ENCODE data around the gene CLDN1.

The CLDN1 gene

GRCh38 chr3:190346541-190346940, 24.3 kb upstream of the CLDN1 start:
- TF ChIP-seq, protein P1, sequence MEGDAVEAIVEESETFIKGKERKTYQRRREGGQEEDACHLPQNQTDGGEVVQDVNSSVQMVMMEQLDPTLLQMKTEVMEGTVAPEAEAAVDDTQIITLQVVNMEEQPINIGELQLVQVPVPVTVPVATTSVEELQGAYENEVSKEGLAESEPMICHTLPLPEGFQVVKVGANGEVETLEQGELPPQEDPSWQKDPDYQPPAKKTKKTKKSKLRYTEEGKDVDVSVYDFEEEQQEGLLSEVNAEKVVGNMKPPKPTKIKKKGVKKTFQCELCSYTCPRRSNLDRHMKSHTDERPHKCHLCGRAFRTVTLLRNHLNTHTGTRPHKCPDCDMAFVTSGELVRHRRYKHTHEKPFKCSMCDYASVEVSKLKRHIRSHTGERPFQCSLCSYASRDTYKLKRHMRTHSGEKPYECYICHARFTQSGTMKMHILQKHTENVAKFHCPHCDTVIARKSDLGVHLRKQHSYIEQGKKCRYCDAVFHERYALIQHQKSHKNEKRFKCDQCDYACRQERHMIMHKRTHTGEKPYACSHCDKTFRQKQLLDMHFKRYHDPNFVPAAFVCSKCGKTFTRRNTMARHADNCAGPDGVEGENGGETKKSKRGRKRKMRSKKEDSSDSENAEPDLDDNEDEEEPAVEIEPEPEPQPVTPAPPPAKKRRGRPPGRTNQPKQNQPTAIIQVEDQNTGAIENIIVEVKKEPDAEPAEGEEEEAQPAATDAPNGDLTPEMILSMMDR (IDR thresholded peaks at IDR 0.05; ENCODE audit: extremely low read depth, insufficient read depth, missing control alignments) = no peak
- in situ Hi-C loops (cut with MboI; ENCODE audit: low pct_unique_long_range_greater_than_20kb, low sequenced_read_pairs, unreplicated experiment) = no loop called here

GRCh38 chr3:190345878-190346277, 23.6 kb upstream of the CLDN1 start:
- TF ChIP-seq, protein P1 (IDR thresholded peaks at IDR 0.05; ENCODE audit: extremely low read depth, insufficient read depth, missing control alignments) = no peak
- no peak for DNase-seq (ENCODE audit: low spot score)
- in situ Hi-C loops (cut with MboI; ENCODE audit: low pct_unique_long_range_greater_than_20kb, low sequenced_read_pairs, unreplicated experiment) = no loop called here

More at GRCh38 chr3:190346541-190346940, 24.3 kb upstream of the CLDN1 start:
- DNase-seq (ENCODE audit: low spot score) = no peak

GRCh38 chr3:190345027-190345821, 23.0 kb upstream of the CLDN1 start:
- in situ Hi-C loops (cut with MboI; ENCODE audit: low pct_unique_long_range_greater_than_20kb, low sequenced_read_pairs, unreplicated experiment) = no loop called here
- TF ChIP-seq, protein P1 (IDR thresholded peaks at IDR 0.05; ENCODE audit: extremely low read depth, insufficient read depth, missing control alignments) = no peak
- no peak for DNase-seq (ENCODE audit: low spot score)

DNA sequence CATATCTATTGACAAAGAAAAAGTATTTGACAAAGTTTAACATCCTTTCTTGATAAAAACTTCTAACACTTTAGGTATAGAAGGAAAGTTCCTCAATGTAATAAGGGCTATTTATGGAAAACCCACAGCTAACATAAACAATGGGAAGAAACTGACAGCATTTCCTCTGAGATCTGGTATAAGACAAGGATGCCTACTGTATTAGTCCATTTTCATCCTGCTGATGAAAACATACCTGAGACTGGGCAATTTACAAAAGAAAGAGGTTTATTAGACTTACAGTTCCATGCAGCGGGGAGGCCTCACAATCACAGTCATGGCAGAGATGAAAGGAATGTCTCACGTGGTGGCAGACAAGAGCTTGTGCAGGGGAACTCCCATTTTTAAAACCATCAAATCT, 17.8 kb upstream of the CLDN1 start:
- no peak for DNase-seq (ENCODE audit: low spot score)
- in situ Hi-C loops (cut with MboI; ENCODE audit: low pct_unique_long_range_greater_than_20kb, low sequenced_read_pairs, unreplicated experiment) = no loop called here
- TF ChIP-seq, protein P1 (IDR thresholded peaks at IDR 0.05; ENCODE audit: extremely low read depth, insufficient read depth, missing control alignments) = no peak

GRCh38 chr3:190339130-190339529, 16.9 kb upstream of the CLDN1 start:
- peak; percentile 31 for DNase-seq (ENCODE audit: low spot score)
- TF ChIP-seq, protein P1 (IDR thresholded peaks at IDR 0.05; ENCODE audit: extremely low read depth, insufficient read depth, missing control alignments) = peak; percentile 23
- in situ Hi-C loops (cut with MboI; ENCODE audit: low pct_unique_long_range_greater_than_20kb, low sequenced_read_pairs, unreplicated experiment) = no loop called here

DNA sequence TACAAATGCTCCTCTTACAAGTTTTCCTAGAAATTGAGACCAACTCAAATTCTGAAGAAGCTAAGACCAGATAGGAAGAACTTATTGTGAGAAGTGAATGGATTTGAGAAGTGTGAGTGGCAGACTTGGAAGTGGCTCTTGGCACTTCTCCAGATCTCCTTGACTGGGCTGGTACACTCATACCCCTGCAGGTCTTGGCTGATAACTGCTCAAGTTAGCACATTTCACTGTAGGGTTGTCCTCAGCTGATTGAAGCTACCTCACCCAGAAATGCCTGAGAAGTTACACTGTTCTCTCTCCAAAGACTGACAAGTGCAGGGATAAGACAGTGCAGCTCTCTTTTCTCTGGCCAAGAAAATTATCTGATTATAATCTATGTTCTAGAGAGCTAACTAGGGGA, 16.5 kb upstream of the CLDN1 start:
- TF ChIP-seq, protein P1 (IDR thresholded peaks at IDR 0.05; ENCODE audit: extremely low read depth, insufficient read depth, missing control alignments) = no peak
- in situ Hi-C loops (cut with MboI; ENCODE audit: low pct_unique_long_range_greater_than_20kb, low sequenced_read_pairs, unreplicated experiment) = no loop called here
- no peak for DNase-seq (ENCODE audit: low spot score)
